GM21367 (cell line): Measurements from ENCODE around the gene FGF12.

Source experiments
- ATAC-seq: cut with Tn5 transposase; IDR thresholded peaks from one replicate; pipeline ENCODE4 v1.9.1; 2021; ENCODE audit not compliant: unreplicated experiment

The FGF12 gene

GRCh38 chr3:192422321-192422996 lies 304.9 kb downstream of the FGF12 start:
- no peak for ATAC-seq

GRCh38 chr3:192419312-192419711 lies 308.0 kb downstream of the FGF12 start:
- ATAC-seq = no peak

- ATAC-seq = no peak
Measured at GRCh38 chr3:192417559-192418055, 309.7 kb downstream of the FGF12 start.

GRCh38 chr3:192417017-192417416 lies 310.3 kb downstream of the FGF12 start:
- no peak for ATAC-seq

GRCh38 chr3:192413461-192413860 lies 313.9 kb downstream of the FGF12 start:
- no peak for ATAC-seq

GRCh38 chr3:192410684-192410960 lies 316.7 kb downstream of the FGF12 start:
- ATAC-seq = no peak

- peak; percentile 27 for ATAC-seq
Measured at GRCh38 chr3:192409838-192410683, 317.3 kb downstream of the FGF12 start.

GRCh38 chr3:192409201-192409837 lies 318.0 kb downstream of the FGF12 start:
- ATAC-seq = peak; percentile 39

GRCh38 chr3:192408647-192409200 lies 318.6 kb downstream of the FGF12 start:
- ATAC-seq = no peak

- no peak for ATAC-seq
Measured at GRCh38 chr3:192408007-192408646, 319.2 kb downstream of the FGF12 start.

- no peak for ATAC-seq
Measured at GRCh38 chr3:192399767-192400166, 327.6 kb downstream of the FGF12 start.

- no peak for ATAC-seq
Measured at GRCh38 chr3:192397012-192397411, 330.3 kb downstream of the FGF12 start.

GRCh38 chr3:192395506-192395905 lies 331.8 kb downstream of the FGF12 start:
- ATAC-seq = no peak

GRCh38 chr3:192392986-192393385 lies 334.4 kb downstream of the FGF12 start:
- ATAC-seq = no peak

- no peak for ATAC-seq
Measured at GRCh38 chr3:192382861-192383260, 344.5 kb downstream of the FGF12 start.

GRCh38 chr3:192373586-192373985 lies 353.8 kb downstream of the FGF12 start:
- ATAC-seq = no peak

- no peak for ATAC-seq
Measured at GRCh38 chr3:192373032-192373431, 354.3 kb downstream of the FGF12 start.

GRCh38 chr3:192372616-192373015 lies 354.7 kb downstream of the FGF12 start:
- ATAC-seq = no peak

- ATAC-seq = no peak
Measured at GRCh38 chr3:192371870-192372400, 355.4 kb downstream of the FGF12 start.

GRCh38 chr3:192367616-192368015 lies 359.7 kb downstream of the FGF12 start:
- ATAC-seq = no peak

- ATAC-seq = no peak
Measured at GRCh38 chr3:192366916-192367315, 360.4 kb downstream of the FGF12 start.
